HT1080 (cell line): ENCODE results near the gene ZHX3. TPM values are rescaled to one million over a fixed set of nuclear protein-coding genes. Genes with fewer than 3 reads are reported as not detected.
A peak's percentile ranks its signal among the peaks of the same experiment; 100 is the strongest.
"Not testable (repeated sequence)": the region's sequence is repeated elsewhere in the genome, so short reads cannot be mapped to it uniquely, and the experiment has no call there.

Source experiments
- DNase-seq: peaks from one replicate; pipeline ENCODE4 v3.0.0-alpha.2; 2015; ENCODE audit warnings: low read depth
- total RNA-seq: library from RNA; depleted of rRNA; stranded (reverse); fragments of >200 nt; shearing (Covaris generic); gene quantifications from 2 replicates; pipeline ENCODE4 v1.2.3, GENCODE V29; 2014

ZHX3 gene
- total RNA-seq, 1 experiment from 2014 or later = 22.0 TPM

GRCh38 chr20:41334036-41334435 is 16.5 kb upstream of the ZHX3 start:
- DNase-seq = no peak

DNA sequence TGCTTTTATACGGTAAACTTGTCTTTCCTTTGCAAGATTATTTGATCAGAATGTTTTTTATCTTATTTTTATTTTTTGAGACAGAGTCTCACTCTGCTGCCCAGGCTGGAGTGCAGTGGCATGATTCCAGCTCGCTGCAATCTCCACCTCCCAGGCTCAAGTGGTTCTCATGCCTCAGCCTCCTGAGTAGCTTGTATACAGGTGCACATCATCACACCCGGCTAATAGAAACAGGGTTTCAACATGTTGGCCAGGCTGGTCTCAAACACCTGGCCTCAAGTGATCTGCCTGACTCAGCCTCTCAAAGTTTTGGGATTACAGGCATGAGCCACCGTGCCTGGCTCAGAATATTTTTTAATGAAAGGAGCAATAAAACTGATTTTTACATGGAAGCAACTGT is 14.2 kb upstream of the ZHX3 start:
- no peak for DNase-seq

DNA sequence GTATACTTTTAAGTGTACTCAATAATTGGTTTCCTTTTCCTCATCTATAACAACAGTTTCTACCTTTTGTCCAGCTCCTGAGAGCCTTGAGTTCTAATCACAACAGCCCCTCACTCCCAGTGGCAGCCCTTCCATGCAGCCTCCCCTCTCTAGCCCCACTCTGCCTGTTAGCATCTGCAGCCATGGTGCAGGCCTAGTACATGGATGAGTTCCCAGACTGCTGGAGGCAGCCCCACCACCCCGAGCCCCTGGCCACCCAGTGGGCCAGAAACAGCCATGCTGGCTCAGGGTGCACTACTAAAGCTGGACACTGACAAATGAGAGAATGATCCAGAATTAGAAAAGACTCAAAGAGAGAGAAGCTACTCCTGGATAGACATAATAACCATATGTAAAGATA is 13.4 kb upstream of the ZHX3 start:
- DNase-seq = no peak

- DNase-seq = no peak
Observed at GRCh38 chr20:41330343-41330720, 12.8 kb upstream of the ZHX3 start.

- DNase-seq = peak; percentile 99
Observed at GRCh38 chr20:41329435-41330342, 12.2 kb upstream of the ZHX3 start.

DNA sequence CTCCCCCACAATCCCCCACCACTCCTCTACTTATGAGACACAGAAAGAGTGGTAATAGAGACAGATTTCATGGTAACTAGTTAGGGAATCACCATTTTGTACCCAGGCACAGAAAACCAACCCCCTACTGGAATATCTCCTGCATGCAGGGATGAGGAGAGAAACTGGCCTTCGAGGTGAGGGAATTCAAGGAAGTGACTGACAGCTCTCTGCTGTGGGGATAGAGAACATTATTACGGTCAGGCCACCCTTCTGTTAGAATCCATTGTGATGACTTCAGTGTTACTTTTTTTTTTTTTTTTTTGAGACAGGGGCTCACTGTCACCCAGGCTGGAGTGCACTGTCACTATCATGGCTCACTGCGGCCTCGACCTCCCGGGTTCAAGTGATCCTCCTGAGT is 9.6 kb upstream of the ZHX3 start:
- no peak for DNase-seq

DNA sequence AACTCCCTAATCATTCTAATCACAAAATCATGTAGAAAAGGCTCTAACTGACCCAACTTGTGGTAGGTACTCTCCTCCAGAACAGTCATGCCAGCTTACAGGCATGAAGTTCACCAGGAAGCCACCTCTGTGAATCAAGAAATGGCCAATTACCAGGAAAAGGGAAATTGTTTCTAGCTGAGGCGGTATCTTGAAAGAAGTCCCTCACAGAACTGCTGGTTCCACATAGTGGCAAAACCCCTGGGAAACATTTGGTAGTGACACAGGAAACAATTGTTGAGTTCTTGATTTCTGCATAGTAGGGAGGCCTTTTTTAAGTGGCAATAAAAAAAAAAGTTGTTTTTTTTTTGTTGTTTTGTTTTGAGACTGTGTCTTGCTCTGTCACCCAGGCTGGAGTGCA is 3.4 kb upstream of the ZHX3 start:
- no peak for DNase-seq

DNA sequence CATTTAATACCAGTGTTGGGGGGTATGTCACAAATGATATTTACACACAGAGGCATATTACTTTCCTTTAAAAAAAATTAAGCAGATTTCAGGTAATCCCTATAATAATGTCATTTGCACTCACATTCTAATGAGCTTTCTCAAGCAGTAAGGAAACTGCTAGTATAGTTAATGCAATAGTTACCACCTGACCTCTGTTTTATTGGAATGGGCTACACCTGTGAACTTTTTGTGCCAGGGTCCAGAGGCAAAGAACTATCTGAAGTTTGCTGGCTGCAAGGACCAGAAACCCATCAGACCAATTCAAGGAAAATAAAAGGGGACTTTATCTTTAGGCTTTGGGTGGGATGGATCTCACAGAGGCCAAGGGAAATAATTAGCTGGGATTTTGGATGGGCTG is 2.9 kb upstream of the ZHX3 start:
- no peak for DNase-seq

GRCh38 chr20:41318271-41318649 is 729 bp upstream of the ZHX3 start:
- no peak for DNase-seq

DNA sequence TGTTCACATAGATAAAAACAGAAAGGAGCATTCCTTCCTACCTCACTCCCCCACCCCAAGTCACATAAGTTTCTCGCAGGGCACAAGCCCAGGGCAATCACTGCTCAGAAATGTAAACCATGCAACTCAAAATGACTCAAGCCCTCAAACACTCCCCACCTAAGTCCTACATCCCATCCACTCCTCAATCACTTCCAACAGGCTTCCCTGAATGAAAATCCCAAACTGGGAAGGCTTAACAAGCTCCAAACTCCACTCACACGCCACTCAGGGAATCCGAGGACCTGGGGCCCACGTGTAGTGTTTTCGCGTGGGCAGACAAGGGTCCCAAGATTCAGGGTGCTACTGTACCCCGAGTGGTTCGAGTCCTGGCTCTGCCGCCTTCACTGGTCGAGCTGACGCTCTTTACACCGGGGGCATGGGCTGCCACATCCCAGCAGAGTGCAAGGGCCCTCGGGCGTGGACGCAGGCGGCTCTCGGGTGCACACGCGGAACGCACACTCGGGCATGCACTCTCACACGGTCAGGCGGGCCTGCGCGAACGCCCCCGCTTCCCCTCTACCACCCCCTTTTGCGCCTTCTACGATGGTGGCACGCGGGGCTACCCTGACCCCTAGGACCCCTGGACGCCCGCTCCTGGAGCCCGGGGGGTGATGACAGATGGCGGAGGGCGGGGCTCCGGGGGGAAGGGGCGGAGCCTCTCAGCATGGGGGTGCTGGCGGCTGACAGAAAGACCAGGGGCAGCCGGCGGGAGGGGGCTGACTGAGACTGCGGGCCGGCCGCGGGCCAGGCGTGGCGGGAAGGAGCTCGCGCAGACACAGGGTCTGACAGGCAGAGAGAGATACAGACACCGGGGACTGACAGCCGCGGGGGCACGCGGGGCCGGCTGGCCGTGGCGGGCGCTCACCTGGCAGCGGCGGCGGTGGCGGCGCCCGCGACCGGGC is 657 bp downstream of the ZHX3 start:
- peak; percentile 83 for DNase-seq

- DNase-seq = no peak
Observed at GRCh38 chr20:41316051-41316450, 1.5 kb downstream of the ZHX3 start.

- no peak for DNase-seq
Observed at GRCh38 chr20:41314386-41314785, 3.1 kb downstream of the ZHX3 start.

DNA sequence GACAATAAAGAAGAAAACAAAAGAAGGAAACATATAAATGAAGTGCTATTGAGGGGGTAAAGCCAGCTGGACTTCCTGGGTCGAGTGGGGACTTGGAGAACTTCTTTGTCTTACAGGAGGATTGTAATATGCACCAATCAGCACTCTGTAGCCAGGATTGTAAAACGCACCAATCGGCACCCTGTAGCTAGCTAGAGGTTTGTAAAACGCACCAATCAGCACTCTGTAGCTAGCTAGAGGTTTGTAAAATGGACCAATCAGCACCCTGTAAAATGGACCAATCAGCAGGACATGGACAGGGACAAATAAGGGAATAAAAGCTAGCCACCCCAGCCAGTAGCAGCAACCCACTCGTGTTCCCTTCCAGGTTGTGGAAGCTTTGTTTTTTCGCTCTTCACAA is 5.5 kb downstream of the ZHX3 start:
- not testable (repeated sequence) for DNase-seq

GRCh38 chr20:41309817-41310216 is 7.7 kb downstream of the ZHX3 start:
- DNase-seq = peak; percentile 95

- DNase-seq = no peak
Observed at GRCh38 chr20:41308726-41309413, 8.7 kb downstream of the ZHX3 start.

GRCh38 chr20:41308290-41308711 is 9.2 kb downstream of the ZHX3 start:
- peak; percentile 89 for DNase-seq

GRCh38 chr20:41307021-41307420 is 10.5 kb downstream of the ZHX3 start:
- no peak for DNase-seq

DNA sequence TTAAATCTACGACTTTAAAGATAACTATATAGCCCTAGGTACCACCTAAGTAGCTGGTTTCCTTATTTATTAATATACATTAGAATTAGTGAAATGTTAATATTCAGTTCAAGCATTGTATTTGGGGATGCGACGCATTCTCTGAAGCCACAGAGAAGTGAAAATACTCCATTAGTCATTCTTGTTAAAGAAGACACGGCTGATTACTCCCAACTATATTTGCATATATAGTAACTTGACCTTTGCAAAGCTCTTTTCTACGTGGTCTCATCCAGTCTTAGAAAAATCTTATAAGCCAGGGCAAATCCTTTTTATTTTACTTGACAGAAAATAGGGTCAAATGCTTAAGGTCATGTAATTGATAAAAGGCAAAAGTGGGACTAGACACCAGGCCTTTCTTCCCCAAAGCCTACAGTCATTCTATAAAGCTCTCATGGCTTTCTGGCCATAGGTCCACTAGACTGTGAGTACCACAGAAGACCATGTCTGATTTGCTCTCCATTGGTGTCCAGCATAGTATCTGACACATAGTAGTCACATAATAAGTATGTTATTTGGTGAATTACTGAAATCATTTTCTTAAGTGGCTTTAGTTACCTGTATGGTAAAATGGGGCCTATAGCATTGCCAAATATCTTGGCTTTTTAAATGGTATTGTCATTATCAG is 11.3 kb downstream of the ZHX3 start:
- DNase-seq = no peak

DNA sequence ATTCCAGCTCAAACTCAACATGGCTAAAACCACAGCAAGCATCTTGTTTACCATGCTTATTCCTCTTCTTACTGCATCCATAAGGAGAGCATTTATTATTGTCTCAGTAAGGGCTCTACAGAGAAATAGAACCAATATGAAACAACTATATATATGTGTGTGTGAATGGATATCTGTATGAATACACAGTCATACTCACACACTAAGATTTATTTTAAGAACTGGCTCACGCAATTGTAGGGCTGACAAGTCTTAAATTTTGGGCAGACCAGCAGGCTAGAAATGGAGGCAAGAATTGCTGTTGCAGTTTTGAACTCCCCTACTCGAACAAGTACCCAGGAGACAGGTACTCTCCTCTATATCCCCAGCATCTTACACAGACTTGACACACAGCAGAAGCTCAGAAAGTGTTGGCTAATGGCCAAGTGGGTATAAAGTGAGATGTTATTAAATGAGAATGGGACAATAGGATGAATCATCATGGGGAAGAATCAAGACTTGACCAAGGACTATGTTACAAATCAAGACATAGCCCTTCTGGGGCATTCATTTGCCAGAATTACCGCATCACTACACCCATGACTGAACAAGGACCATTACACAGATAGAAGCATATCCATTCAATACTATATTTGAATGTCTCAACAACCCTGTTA is 13.0 kb downstream of the ZHX3 start:
- DNase-seq = peak; percentile 34

DNA sequence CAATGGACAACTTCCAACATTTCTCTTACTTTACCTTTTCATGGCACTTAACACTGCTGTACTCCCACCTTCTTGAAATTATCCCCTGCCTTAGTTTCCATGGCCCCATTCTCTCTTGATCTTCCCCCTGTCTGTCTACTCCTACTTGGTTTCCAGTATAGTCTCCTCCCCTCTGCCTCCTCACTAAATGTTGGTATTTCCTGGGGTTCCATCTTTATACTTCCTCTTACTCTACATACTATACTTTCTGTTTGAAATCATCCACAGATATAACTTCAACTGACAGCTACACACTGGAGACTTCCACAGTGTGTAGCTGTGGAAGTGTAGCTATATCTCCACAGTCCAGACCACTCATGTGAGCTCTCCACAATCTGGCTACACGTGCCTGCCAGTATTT is 13.5 kb downstream of the ZHX3 start:
- no peak for DNase-seq

DNA sequence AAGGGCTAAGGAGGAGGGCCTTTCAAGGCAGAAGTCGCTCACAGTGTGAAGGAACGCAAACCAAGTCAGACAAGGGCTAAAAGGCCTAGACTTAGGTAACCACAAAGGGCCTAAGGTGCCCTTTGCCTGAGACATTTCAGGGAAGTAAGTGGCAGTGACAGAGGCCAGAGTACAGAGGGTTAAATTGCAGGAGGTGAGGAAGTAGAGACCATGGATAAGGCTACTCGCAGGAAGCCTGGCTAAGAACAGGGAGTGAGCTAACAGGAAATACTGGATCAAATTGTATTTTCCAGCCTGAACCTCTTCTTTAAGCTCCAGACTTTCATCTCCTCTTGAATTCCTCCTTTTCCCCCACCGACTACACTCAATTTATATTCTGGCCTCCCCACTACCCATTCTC is 16.6 kb downstream of the ZHX3 start:
- DNase-seq = no peak
